ENCODE data around the gene B3GALT4. TPM values are rescaled to one million over a fixed set of nuclear protein-coding genes. Genes with fewer than 3 reads are reported as not detected.

B3GALT4 gene
- total RNA-seq, 1 experiment from 2014 or later, result 0.58 TPM

GRCh38 chr6:33247977-33248642 is 28.8 kb upstream of the B3GALT4 start:
- DNase-seq (ENCODE audit: unreplicated experiment), result peak; percentile 90
- no TSS peak for BruUV-seq (replicated peaks)
- peak overlapping the region; percentile 70 for H3K27ac Mint-ChIP-seq (ENCODE audit: low read depth, unreplicated experiment)
- peak; percentile 97 for TF ChIP-seq CTCF (IDR thresholded peaks at IDR 0.05; ENCODE audit: unreplicated experiment)
- intact Hi-C loops (cut with micrococcal nuclease), result loop anchor here (1.0 to 2.0 kb wide), 5 partner anchors 39 to 234 kb away; partner anchors contain the start of genes RING1, RXRB and SLC39A7
- ChIA-PET CTCF (interaction anchor here (0.6 to 2.8 kb wide), 41 partner anchors 10 to 925 kb away, joined by 3 to 31 read pairs (median 5); partner anchors contain the start of genes BRD2, HSD17B8, RPS18 and VPS52), POLR2A (interaction anchor here (0.5 to 5.5 kb wide), 31 partner anchors 8 to 348 kb away, joined by 3 to 110 read pairs (median 4); partner anchors contain the start of genes B3GALT4, BRD2, HSD17B8 and PFDN6)
- peaks cover 22% of the 10 kb centered on the region for H3K4me1 Mint-ChIP-seq (ENCODE audit: insufficient read depth, unreplicated experiment)
- H3K4me3 Mint-ChIP-seq (ENCODE audit: unreplicated experiment), result peak overlapping the region; percentile 82
- H3K9me3 Mint-ChIP-seq (ENCODE audit: unreplicated experiment), result no peaks in the 10 kb centered on the region
- H3K27me3 Mint-ChIP-seq (ENCODE audit: insufficient read depth, unreplicated experiment), result peaks cover 10% of the 10 kb centered on the region
- peaks cover 41% of the 10 kb centered on the region for H3K36me3 Mint-ChIP-seq (ENCODE audit: insufficient read depth, unreplicated experiment)

GRCh38 chr6:33248643-33248931 is 28.3 kb upstream of the B3GALT4 start:
- ChIA-PET CTCF (interaction anchor here (0.7 to 2.8 kb wide), 38 partner anchors 9 to 925 kb away, joined by 3 to 31 read pairs (median 5); partner anchors contain the start of genes HSD17B8, RPS18 and VPS52), POLR2A (interaction anchor here (0.7 to 5.5 kb wide), 25 partner anchors 8 to 349 kb away, joined by 3 to 110 read pairs (median 6); partner anchors contain the start of genes B3GALT4, BRD2, HSD17B8 and PFDN6)
- Mint-ChIP-seq H3K9me3 (ENCODE audit: unreplicated experiment) (no peaks in the 10 kb centered on the region), H3K27ac (ENCODE audit: low read depth, unreplicated experiment) (peak overlapping the region; percentile 70), H3K27me3 (ENCODE audit: insufficient read depth, unreplicated experiment) (peaks cover 5% of the 10 kb centered on the region), H3K36me3 (ENCODE audit: insufficient read depth, unreplicated experiment) (peaks cover 41% of the 10 kb centered on the region), H3K4me1 (ENCODE audit: insufficient read depth, unreplicated experiment) (peaks cover 22% of the 10 kb centered on the region), H3K4me3 (ENCODE audit: unreplicated experiment) (peak overlapping the region; percentile 82)
- no peak for TF ChIP-seq CTCF (IDR thresholded peaks at IDR 0.05; ENCODE audit: unreplicated experiment)
- DNase-seq (ENCODE audit: unreplicated experiment), result no peak
- BruUV-seq (replicated peaks), result TSS peak; percentile 29
- intact Hi-C loops (cut with micrococcal nuclease), result loop anchor here (1.0 to 2.0 kb wide), 5 partner anchors 40 to 234 kb away; partner anchors contain the start of genes RING1, RXRB and SLC39A7

GRCh38 chr6:33248932-33249731 is 27.8 kb upstream of the B3GALT4 start:
- CTCF ChIA-PET, result interaction anchor here (0.7 to 2.8 kb wide), 35 partner anchors 9 to 412 kb away, joined by 3 to 31 read pairs (median 5); partner anchors contain the start of genes HSD17B8, RPS18 and VPS52
- peaks cover 22% of the 10 kb centered on the region for H3K4me1 Mint-ChIP-seq (ENCODE audit: insufficient read depth, unreplicated experiment)
- BruUV-seq (replicated peaks), result no TSS peak

More at GRCh38 chr6:33248932-33249731, 27.8 kb upstream of the B3GALT4 start:
- Mint-ChIP-seq H3K9me3 (ENCODE audit: unreplicated experiment) (no peaks in the 10 kb centered on the region), H3K27ac (ENCODE audit: low read depth, unreplicated experiment) (peak overlapping the region; percentile 70), H3K4me3 (ENCODE audit: unreplicated experiment) (peak overlapping the region; percentile 82), H3K27me3 (ENCODE audit: insufficient read depth, unreplicated experiment) (no peaks in the 10 kb centered on the region), H3K36me3 (ENCODE audit: insufficient read depth, unreplicated experiment) (peaks cover 41% of the 10 kb centered on the region)
- peak; percentile 99 for DNase-seq (ENCODE audit: unreplicated experiment)
- TF ChIP-seq CTCF (IDR thresholded peaks at IDR 0.05; ENCODE audit: unreplicated experiment), result no peak
- POLR2A ChIA-PET, result interaction anchor here (0.7 to 5.5 kb wide), 27 partner anchors 9 to 1277 kb away, joined by 3 to 110 read pairs (median 5); partner anchors contain the start of genes B3GALT4, BRD2, HSD17B8 and PFDN6
- intact Hi-C loops (cut with micrococcal nuclease), result loop anchor here (1.0 to 2.0 kb wide), 5 partner anchors 40 to 235 kb away; partner anchors contain the start of genes RING1, RXRB and SLC39A7

All from MCF 10A (cell line).